ENCODE results near the gene SRRT.
"Not testable (repeated sequence)": the region's sequence is repeated elsewhere in the genome, so short reads cannot be mapped to it uniquely, and the experiment has no call there.

The SRRT gene

DNA sequence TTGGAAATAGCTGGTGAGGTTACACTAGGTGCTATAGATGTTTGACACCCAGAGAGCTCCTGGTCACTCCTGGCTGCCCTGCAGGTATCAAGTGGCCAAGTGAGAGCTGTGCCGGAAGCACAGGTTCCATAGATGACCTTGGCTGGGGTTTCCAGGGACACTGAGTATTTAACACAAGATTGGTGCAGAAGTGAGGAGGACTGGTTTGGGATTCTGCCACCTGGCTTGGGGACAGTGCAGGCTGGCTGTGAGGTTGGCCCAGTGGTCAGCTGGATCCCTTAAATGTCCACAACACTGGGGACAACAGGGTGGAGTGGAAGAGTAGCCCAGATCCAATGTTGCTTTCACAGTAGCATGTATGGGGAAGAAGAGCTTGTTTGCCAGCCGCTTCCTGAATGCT lies 26.1 kb downstream of the SRRT start:
- Histone ChIP-seq H3K27me3 (ENCODE audit: control insufficient read depth, insufficient read depth, low read length) (peaks cover 9% of the 10 kb centered on the region), H3K9ac (ENCODE audit: low read length) (no peak overlapping the region), H3K27ac (ENCODE audit: low read length) (no peak overlapping the region), H3K36me3 (ENCODE audit: control insufficient read depth, low read depth, low read length) (no peaks in the 10 kb centered on the region), H3K9me3 (ENCODE audit: control insufficient read depth, low read depth, low read length) (no peaks in the 10 kb centered on the region), H3K4me1 (ENCODE audit: control insufficient read depth, low read depth, low read length) (no peaks in the 10 kb centered on the region), H3K4me3 (ENCODE audit: low read length) (no peak overlapping the region)

DNA sequence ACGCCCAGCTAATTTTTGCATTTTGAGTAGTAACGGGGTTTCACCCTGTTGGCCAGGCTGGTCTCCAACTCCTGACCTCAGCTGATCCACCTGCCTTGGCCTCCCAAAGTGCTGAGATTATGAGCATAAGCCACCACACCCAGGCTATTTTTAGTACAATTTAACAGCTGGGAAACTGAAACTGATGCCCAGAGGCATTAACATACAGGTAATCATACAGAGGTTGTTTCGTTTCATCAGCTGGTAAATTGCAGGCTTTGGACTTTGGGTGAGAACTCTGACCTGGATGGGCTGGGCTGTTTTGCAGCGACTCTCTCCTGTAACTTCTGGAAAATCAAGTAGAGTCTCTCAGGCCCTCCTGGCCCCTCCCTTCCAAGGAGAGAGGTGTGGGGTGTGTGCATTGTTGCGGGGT lies 27.0 kb downstream of the SRRT start:
- Histone ChIP-seq H3K4me1 (ENCODE audit: control insufficient read depth, low read depth, low read length) (no peaks in the 10 kb centered on the region), H3K36me3 (ENCODE audit: control insufficient read depth, low read depth, low read length) (no peaks in the 10 kb centered on the region), H3K9ac (ENCODE audit: low read length) (no peak overlapping the region), H3K27me3 (ENCODE audit: control insufficient read depth, insufficient read depth, low read length) (no peaks in the 10 kb centered on the region), H3K9me3 (ENCODE audit: control insufficient read depth, low read depth, low read length) (no peaks in the 10 kb centered on the region), H3K4me3 (ENCODE audit: low read length) (no peak overlapping the region), H3K27ac (ENCODE audit: low read length) (no peak overlapping the region)

- no peaks in the 10 kb centered on the region for H3K27me3 ChIP-seq (ENCODE audit: control insufficient read depth, insufficient read depth, low read length)
- no peak overlapping the region for H3K9ac ChIP-seq (ENCODE audit: low read length)
- no peaks in the 10 kb centered on the region for H3K4me1 ChIP-seq (ENCODE audit: control insufficient read depth, low read depth, low read length)
- H3K4me3 ChIP-seq (ENCODE audit: low read length) = no peak overlapping the region
- no peak overlapping the region for H3K27ac ChIP-seq (ENCODE audit: low read length)
- no peaks in the 10 kb centered on the region for H3K36me3 ChIP-seq (ENCODE audit: control insufficient read depth, low read depth, low read length)
- no peaks in the 10 kb centered on the region for H3K9me3 ChIP-seq (ENCODE audit: control insufficient read depth, low read depth, low read length)
Observed at GRCh38 chr7:100902638-100903037, 27.7 kb downstream of the SRRT start.

GRCh38 chr7:100908512-100908911 lies 33.6 kb downstream of the SRRT start:
- Histone ChIP-seq H3K4me1 (ENCODE audit: control insufficient read depth, low read depth, low read length) (no peaks in the 10 kb centered on the region), H3K27ac (ENCODE audit: low read length) (no peak overlapping the region), H3K9me3 (ENCODE audit: control insufficient read depth, low read depth, low read length) (no peaks in the 10 kb centered on the region), H3K27me3 (ENCODE audit: control insufficient read depth, insufficient read depth, low read length) (no peaks in the 10 kb centered on the region), H3K36me3 (ENCODE audit: control insufficient read depth, low read depth, low read length) (no peaks in the 10 kb centered on the region), H3K9ac (ENCODE audit: low read length) (no peak overlapping the region), H3K4me3 (ENCODE audit: low read length) (no peak overlapping the region)

GRCh38 chr7:100910443-100910842 lies 35.5 kb downstream of the SRRT start:
- not testable (repeated sequence) for H3K27me3 ChIP-seq (ENCODE audit: control insufficient read depth, insufficient read depth, low read length); H3K9me3 ChIP-seq (ENCODE audit: control insufficient read depth, low read depth, low read length); H3K27ac ChIP-seq (ENCODE audit: low read length); H3K4me1 ChIP-seq (ENCODE audit: control insufficient read depth, low read depth, low read length); H3K9ac ChIP-seq (ENCODE audit: low read length); H3K36me3 ChIP-seq (ENCODE audit: control insufficient read depth, low read depth, low read length); H3K4me3 ChIP-seq (ENCODE audit: low read length)

DNA sequence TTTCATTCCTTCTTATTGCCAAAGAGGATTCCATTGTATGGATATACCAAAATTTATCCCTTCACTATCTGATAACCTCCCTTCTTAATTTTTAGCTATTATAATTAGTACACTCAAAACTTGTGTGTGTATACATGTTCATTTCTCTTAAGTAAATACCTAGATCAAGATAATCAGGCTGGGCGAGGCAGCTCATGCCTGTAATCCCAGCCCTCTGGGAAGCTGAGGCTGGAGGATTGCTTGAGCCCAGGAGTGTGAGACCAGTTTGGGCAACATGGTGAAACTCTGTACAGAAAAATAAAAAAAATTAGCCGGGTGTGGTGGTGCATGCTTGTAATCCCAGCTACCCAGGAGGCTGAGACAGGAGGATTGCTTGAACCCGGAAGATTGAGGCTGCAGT lies 36.6 kb downstream of the SRRT start:
- Histone ChIP-seq H3K9me3 (ENCODE audit: control insufficient read depth, low read depth, low read length) (no peaks in the 10 kb centered on the region), H3K27ac (ENCODE audit: low read length) (no peak overlapping the region), H3K36me3 (ENCODE audit: control insufficient read depth, low read depth, low read length) (no peaks in the 10 kb centered on the region), H3K4me1 (ENCODE audit: control insufficient read depth, low read depth, low read length) (no peaks in the 10 kb centered on the region), H3K27me3 (ENCODE audit: control insufficient read depth, insufficient read depth, low read length) (no peaks in the 10 kb centered on the region), H3K4me3 (ENCODE audit: low read length) (no peak overlapping the region), H3K9ac (ENCODE audit: low read length) (no peak overlapping the region)

- Histone ChIP-seq H3K36me3 (ENCODE audit: control insufficient read depth, low read depth, low read length) (no peaks in the 10 kb centered on the region), H3K27me3 (ENCODE audit: control insufficient read depth, insufficient read depth, low read length) (no peaks in the 10 kb centered on the region), H3K4me3 (ENCODE audit: low read length) (no peak overlapping the region), H3K9me3 (ENCODE audit: control insufficient read depth, low read depth, low read length) (no peaks in the 10 kb centered on the region), H3K4me1 (ENCODE audit: control insufficient read depth, low read depth, low read length) (peaks cover 3% of the 10 kb centered on the region), H3K9ac (ENCODE audit: low read length) (no peak overlapping the region), H3K27ac (ENCODE audit: low read length) (no peak overlapping the region)
Observed at GRCh38 chr7:100914208-100914878, 39.4 kb downstream of the SRRT start.

GRCh38 chr7:100914879-100915447 lies 40.1 kb downstream of the SRRT start:
- Histone ChIP-seq H3K4me1 (ENCODE audit: control insufficient read depth, low read depth, low read length) (peaks cover 3% of the 10 kb centered on the region), H3K9me3 (ENCODE audit: control insufficient read depth, low read depth, low read length) (no peaks in the 10 kb centered on the region), H3K27ac (ENCODE audit: low read length) (no peak overlapping the region), H3K9ac (ENCODE audit: low read length) (no peak overlapping the region), H3K4me3 (ENCODE audit: low read length) (no peak overlapping the region), H3K27me3 (ENCODE audit: control insufficient read depth, insufficient read depth, low read length) (no peaks in the 10 kb centered on the region), H3K36me3 (ENCODE audit: control insufficient read depth, low read depth, low read length) (no peaks in the 10 kb centered on the region)

GRCh38 chr7:100919335-100919734 lies 44.4 kb downstream of the SRRT start:
- H3K36me3 ChIP-seq (ENCODE audit: control insufficient read depth, low read depth, low read length); H3K9ac ChIP-seq (ENCODE audit: low read length); H3K9me3 ChIP-seq (ENCODE audit: control insufficient read depth, low read depth, low read length); H3K27me3 ChIP-seq (ENCODE audit: control insufficient read depth, insufficient read depth, low read length); H3K27ac ChIP-seq (ENCODE audit: low read length); H3K4me1 ChIP-seq (ENCODE audit: control insufficient read depth, low read depth, low read length); H3K4me3 ChIP-seq (ENCODE audit: low read length): not testable (repeated sequence)

- H3K9ac ChIP-seq (ENCODE audit: low read length); H3K4me1 ChIP-seq (ENCODE audit: control insufficient read depth, low read depth, low read length); H3K4me3 ChIP-seq (ENCODE audit: low read length); H3K36me3 ChIP-seq (ENCODE audit: control insufficient read depth, low read depth, low read length); H3K9me3 ChIP-seq (ENCODE audit: control insufficient read depth, low read depth, low read length); H3K27ac ChIP-seq (ENCODE audit: low read length); H3K27me3 ChIP-seq (ENCODE audit: control insufficient read depth, insufficient read depth, low read length): not testable (repeated sequence)
Observed at GRCh38 chr7:100919779-100920437, 45.0 kb downstream of the SRRT start.

DNA sequence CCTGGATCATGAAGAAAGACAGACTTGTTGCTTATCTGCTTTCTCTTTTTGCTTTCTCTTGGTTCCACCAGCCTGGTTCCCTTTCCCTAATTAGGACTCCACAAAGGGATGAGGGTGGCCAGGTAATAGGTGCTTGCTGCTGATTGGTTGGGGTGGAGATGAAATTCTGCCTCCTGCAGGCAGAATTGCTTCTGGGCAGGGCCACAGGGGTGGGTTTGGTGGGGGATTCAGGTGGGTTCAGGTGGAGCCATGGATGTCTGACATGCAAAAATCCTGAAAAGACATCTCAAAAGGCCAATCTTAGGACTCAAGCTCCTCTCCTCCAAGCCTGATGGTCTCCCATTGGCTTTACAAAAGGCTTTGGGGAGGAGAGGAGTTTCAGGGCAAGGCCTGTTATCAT lies 46.1 kb downstream of the SRRT start:
- no peaks in the 10 kb centered on the region for H3K27me3 ChIP-seq (ENCODE audit: control insufficient read depth, insufficient read depth, low read length)
- H3K9ac ChIP-seq (ENCODE audit: low read length) = no peak overlapping the region
- no peaks in the 10 kb centered on the region for H3K9me3 ChIP-seq (ENCODE audit: control insufficient read depth, low read depth, low read length)
- no peak overlapping the region for H3K27ac ChIP-seq (ENCODE audit: low read length)
- H3K4me1 ChIP-seq (ENCODE audit: control insufficient read depth, low read depth, low read length) = peaks cover 3% of the 10 kb centered on the region
- no peaks in the 10 kb centered on the region for H3K36me3 ChIP-seq (ENCODE audit: control insufficient read depth, low read depth, low read length)
- H3K4me3 ChIP-seq (ENCODE audit: low read length) = no peak overlapping the region

- H3K4me3 ChIP-seq (ENCODE audit: low read length); H3K9me3 ChIP-seq (ENCODE audit: control insufficient read depth, low read depth, low read length); H3K9ac ChIP-seq (ENCODE audit: low read length); H3K36me3 ChIP-seq (ENCODE audit: control insufficient read depth, low read depth, low read length); H3K27me3 ChIP-seq (ENCODE audit: control insufficient read depth, insufficient read depth, low read length); H3K4me1 ChIP-seq (ENCODE audit: control insufficient read depth, low read depth, low read length); H3K27ac ChIP-seq (ENCODE audit: low read length): not testable (repeated sequence)
Observed at GRCh38 chr7:100923616-100924015, 48.7 kb downstream of the SRRT start.

Measured in iPS-18a (cell line).